Measurements from ENCODE around the gene ZNF728.
"Not testable (repeated sequence)": the region's sequence is repeated elsewhere in the genome, so short reads cannot be mapped to it uniquely, and the experiment has no call there.

Gene ZNF728

GRCh38 chr19:23002690-23003422 lies at the start of gene ZNF728:
Gene ZNF728 (minus strand): TSS chr19:23003176. CDS start chr19:23003030, 146 bp downstream.
- Histone ChIP-seq H3K4me1 (ENCODE audit: control insufficient read depth, insufficient read depth, low read length) (no peaks in the 10 kb centered on the region), H3K9ac (ENCODE audit: low read depth, low read length) (no peak within 1 kb of the TSS), H3K4me3 (ENCODE audit: low read depth, low read length) (no peak within 1 kb of the TSS), H3K9me3 (ENCODE audit: control insufficient read depth, insufficient read depth, low read length) (peaks cover 8% of the 10 kb centered on the region), H3K36me3 (ENCODE audit: control insufficient read depth, insufficient read depth, low read length) (no peaks in the 10 kb centered on the region), H3K27me3 (ENCODE audit: control insufficient read depth, insufficient read depth, low read length) (no peaks in the 10 kb centered on the region)

GRCh38 chr19:23052349-23052748 lies 49.4 kb upstream of the ZNF728 start:
- no peaks in the 10 kb centered on the region for H3K27me3 ChIP-seq (ENCODE audit: control insufficient read depth, insufficient read depth, low read length)
- no peaks in the 10 kb centered on the region for H3K36me3 ChIP-seq (ENCODE audit: control insufficient read depth, insufficient read depth, low read length)
- peaks cover 21% of the 10 kb centered on the region for H3K9me3 ChIP-seq (ENCODE audit: control insufficient read depth, insufficient read depth, low read length)
- no peaks in the 10 kb centered on the region for H3K4me1 ChIP-seq (ENCODE audit: control insufficient read depth, insufficient read depth, low read length)
- H3K4me3 ChIP-seq (ENCODE audit: low read depth, low read length), result no peak overlapping the region
- no peak overlapping the region for H3K9ac ChIP-seq (ENCODE audit: low read depth, low read length)

GRCh38 chr19:23049256-23049655 lies 46.3 kb upstream of the ZNF728 start:
- H3K9me3 ChIP-seq (ENCODE audit: control insufficient read depth, insufficient read depth, low read length), result peaks cover 39% of the 10 kb centered on the region
- no peak overlapping the region for H3K4me3 ChIP-seq (ENCODE audit: low read depth, low read length)
- no peaks in the 10 kb centered on the region for H3K4me1 ChIP-seq (ENCODE audit: control insufficient read depth, insufficient read depth, low read length)
- H3K36me3 ChIP-seq (ENCODE audit: control insufficient read depth, insufficient read depth, low read length), result no peaks in the 10 kb centered on the region
- H3K9ac ChIP-seq (ENCODE audit: low read depth, low read length), result no peak overlapping the region
- H3K27me3 ChIP-seq (ENCODE audit: control insufficient read depth, insufficient read depth, low read length), result no peaks in the 10 kb centered on the region

- no peaks in the 10 kb centered on the region for H3K4me1 ChIP-seq (ENCODE audit: control insufficient read depth, insufficient read depth, low read length)
- H3K4me3 ChIP-seq (ENCODE audit: low read depth, low read length), result no peak overlapping the region
- peaks cover 38% of the 10 kb centered on the region for H3K9me3 ChIP-seq (ENCODE audit: control insufficient read depth, insufficient read depth, low read length)
- no peaks in the 10 kb centered on the region for H3K36me3 ChIP-seq (ENCODE audit: control insufficient read depth, insufficient read depth, low read length)
- H3K27me3 ChIP-seq (ENCODE audit: control insufficient read depth, insufficient read depth, low read length), result no peaks in the 10 kb centered on the region
- H3K9ac ChIP-seq (ENCODE audit: low read depth, low read length), result no peak overlapping the region
These were observed 43.8 kb upstream of the ZNF728 start for GRCh38 chr19:23046743-23047142.

- Histone ChIP-seq H3K36me3 (ENCODE audit: control insufficient read depth, insufficient read depth, low read length) (no peaks in the 10 kb centered on the region), H3K9me3 (ENCODE audit: control insufficient read depth, insufficient read depth, low read length) (peaks cover 4% of the 10 kb centered on the region), H3K9ac (ENCODE audit: low read depth, low read length) (no peak overlapping the region), H3K27me3 (ENCODE audit: control insufficient read depth, insufficient read depth, low read length) (no peaks in the 10 kb centered on the region), H3K4me3 (ENCODE audit: low read depth, low read length) (no peak overlapping the region), H3K4me1 (ENCODE audit: control insufficient read depth, insufficient read depth, low read length) (no peaks in the 10 kb centered on the region)
These were observed 30.7 kb upstream of the ZNF728 start for GRCh38 chr19:23033721-23034120.

GRCh38 chr19:23015660-23016059 lies 12.7 kb upstream of the ZNF728 start:
- H3K4me1 ChIP-seq (ENCODE audit: control insufficient read depth, insufficient read depth, low read length), result no peaks in the 10 kb centered on the region
- H3K9me3 ChIP-seq (ENCODE audit: control insufficient read depth, insufficient read depth, low read length), result peaks cover 18% of the 10 kb centered on the region
- no peaks in the 10 kb centered on the region for H3K36me3 ChIP-seq (ENCODE audit: control insufficient read depth, insufficient read depth, low read length)
- H3K4me3 ChIP-seq (ENCODE audit: low read depth, low read length), result no peak overlapping the region
- H3K9ac ChIP-seq (ENCODE audit: low read depth, low read length), result no peak overlapping the region
- no peaks in the 10 kb centered on the region for H3K27me3 ChIP-seq (ENCODE audit: control insufficient read depth, insufficient read depth, low read length)

- not testable (repeated sequence) for H3K9ac ChIP-seq (ENCODE audit: low read depth, low read length); H3K4me1 ChIP-seq (ENCODE audit: control insufficient read depth, insufficient read depth, low read length); H3K9me3 ChIP-seq (ENCODE audit: control insufficient read depth, insufficient read depth, low read length); H3K4me3 ChIP-seq (ENCODE audit: low read depth, low read length); H3K36me3 ChIP-seq (ENCODE audit: control insufficient read depth, insufficient read depth, low read length); H3K27me3 ChIP-seq (ENCODE audit: control insufficient read depth, insufficient read depth, low read length)
These were observed 8.0 kb downstream of the ZNF728 start for GRCh38 chr19:22994957-22995356.

GRCh38 chr19:22976248-22976647 lies 26.7 kb downstream of the ZNF728 start:
- H3K4me3 ChIP-seq (ENCODE audit: low read depth, low read length), result no peak overlapping the region
- H3K36me3 ChIP-seq (ENCODE audit: control insufficient read depth, insufficient read depth, low read length), result no peaks in the 10 kb centered on the region
- H3K9me3 ChIP-seq (ENCODE audit: control insufficient read depth, insufficient read depth, low read length), result peaks cover 22% of the 10 kb centered on the region
- no peaks in the 10 kb centered on the region for H3K27me3 ChIP-seq (ENCODE audit: control insufficient read depth, insufficient read depth, low read length)
- no peak overlapping the region for H3K9ac ChIP-seq (ENCODE audit: low read depth, low read length)
- H3K4me1 ChIP-seq (ENCODE audit: control insufficient read depth, insufficient read depth, low read length), result no peaks in the 10 kb centered on the region

- not testable (repeated sequence) for H3K36me3 ChIP-seq (ENCODE audit: control insufficient read depth, insufficient read depth, low read length); H3K27me3 ChIP-seq (ENCODE audit: control insufficient read depth, insufficient read depth, low read length); H3K4me3 ChIP-seq (ENCODE audit: low read depth, low read length); H3K4me1 ChIP-seq (ENCODE audit: control insufficient read depth, insufficient read depth, low read length); H3K9ac ChIP-seq (ENCODE audit: low read depth, low read length)
- H3K9me3 ChIP-seq (ENCODE audit: control insufficient read depth, insufficient read depth, low read length), result peaks cover 22% of the 10 kb centered on the region
These were observed 27.3 kb downstream of the ZNF728 start for GRCh38 chr19:22975546-22976136.

- no peaks in the 10 kb centered on the region for H3K36me3 ChIP-seq (ENCODE audit: control insufficient read depth, insufficient read depth, low read length)
- peaks cover 32% of the 10 kb centered on the region for H3K9me3 ChIP-seq (ENCODE audit: control insufficient read depth, insufficient read depth, low read length)
- H3K9ac ChIP-seq (ENCODE audit: low read depth, low read length), result no peak overlapping the region
- no peaks in the 10 kb centered on the region for H3K4me1 ChIP-seq (ENCODE audit: control insufficient read depth, insufficient read depth, low read length)
- no peak overlapping the region for H3K4me3 ChIP-seq (ENCODE audit: low read depth, low read length)
- H3K27me3 ChIP-seq (ENCODE audit: control insufficient read depth, insufficient read depth, low read length), result no peaks in the 10 kb centered on the region
These were observed 57.4 kb downstream of the ZNF728 start for GRCh38 chr19:22945560-22945959.

GRCh38 chr19:22935151-22935550 lies 67.8 kb downstream of the ZNF728 start:
- H3K27me3 ChIP-seq (ENCODE audit: control insufficient read depth, insufficient read depth, low read length), result no peaks in the 10 kb centered on the region
- H3K36me3 ChIP-seq (ENCODE audit: control insufficient read depth, insufficient read depth, low read length), result no peaks in the 10 kb centered on the region
- H3K4me3 ChIP-seq (ENCODE audit: low read depth, low read length), result no peak overlapping the region
- peaks cover 19% of the 10 kb centered on the region for H3K9me3 ChIP-seq (ENCODE audit: control insufficient read depth, insufficient read depth, low read length)
- no peaks in the 10 kb centered on the region for H3K4me1 ChIP-seq (ENCODE audit: control insufficient read depth, insufficient read depth, low read length)
- no peak overlapping the region for H3K9ac ChIP-seq (ENCODE audit: low read depth, low read length)

GRCh38 chr19:22927576-22927975 lies 75.4 kb downstream of the ZNF728 start:
- peaks cover 22% of the 10 kb centered on the region for H3K9me3 ChIP-seq (ENCODE audit: control insufficient read depth, insufficient read depth, low read length)
- not testable (repeated sequence) for H3K27me3 ChIP-seq (ENCODE audit: control insufficient read depth, insufficient read depth, low read length); H3K9ac ChIP-seq (ENCODE audit: low read depth, low read length); H3K4me3 ChIP-seq (ENCODE audit: low read depth, low read length); H3K36me3 ChIP-seq (ENCODE audit: control insufficient read depth, insufficient read depth, low read length); H3K4me1 ChIP-seq (ENCODE audit: control insufficient read depth, insufficient read depth, low read length)

Data from iPS-15b (cell line).